PC-3 (cell line): ENCODE measurements around the gene LRSAM1. TPM values are rescaled to one million over a fixed set of nuclear protein-coding genes. Genes with fewer than 3 reads are reported as not detected.

Experiments
- ATAC-seq: fragments of 200-7000 bp; cut with Tn5 transposase; 2 replicates; pipeline ENCODE4 v1.9.1; 2020; ENCODE audit warnings: mild to moderate bottlenecking, moderate library complexity
- BruUV-seq: library from RNA; stranded (reverse); fragments of 400-500 nt; replicated peaks from 2 replicates; lab custom pipeline; 2021; lab: Mats Ljungman, UMichigan
- CTCF ChIA-PET: fragments of 300-600 bp; sonication (Branson Sonifier 250); formaldehyde crosslinking; loops from one replicate; lab custom pipeline; 2022; ENCODE audit warnings: antibody characterized with exemption; lab: Charles Lee
- POLR2A ChIA-PET: fragments of 300-600 bp; sonication (Branson Sonifier 250); formaldehyde crosslinking; loops from one replicate; lab custom pipeline; 2022; ENCODE audit warnings: antibody characterized with exemption; ENCODE audit not compliant: unreplicated experiment; lab: Charles Lee
- DNase-seq: peaks from one replicate; pipeline ENCODE4 v3.0.0-alpha.2; 2015
- H2AFZ ChIP-seq: fragments of 300-600 bp; sonication (generic); 2 replicates; pipeline ENCODE4 v1.6.0; 2016; ENCODE audit warnings: antibody characterized with exemption, low read length
- H3F3A ChIP-seq: fragments of 300-600 bp; sonication (generic); one replicate; pipeline ENCODE4 v1.6.0; 2017; ENCODE audit warnings: antibody characterized with exemption, low read length, control low read depth, mild to moderate bottlenecking; ENCODE audit not compliant: unreplicated experiment
- H3K27ac ChIP-seq: fragments of 300-600 bp; sonication (generic); 2 replicates; pipeline ENCODE4 v1.5.1; 2016; ENCODE audit warnings: mild to moderate bottlenecking, low read length
- H3K27me3 ChIP-seq: fragments of 300-600 bp; sonication (generic); 2 replicates; pipeline ENCODE4 v1.6.1; 2016; ENCODE audit warnings: low read length, mixed read lengths
- H3K36me3 ChIP-seq: fragments of 300-600 bp; sonication (generic); 2 replicates; pipeline ENCODE4 v1.6.1; 2016; ENCODE audit warnings: low read depth, mixed run types, low read length, mixed read lengths
- H3K4me1 ChIP-seq: fragments of 300-600 bp; sonication (generic); 2 replicates; pipeline ENCODE4 v1.5.1; 2016; ENCODE audit warnings: low read length; ENCODE audit not compliant: insufficient read depth
- H3K4me2 ChIP-seq: fragments of 300-600 bp; sonication (generic); 2 replicates; pipeline ENCODE4 v1.6.0; 2016; ENCODE audit warnings: low read length
- H3K4me3 ChIP-seq: fragments of 300-600 bp; sonication (generic); 2 replicates; pipeline ENCODE4 v1.5.1; 2016; ENCODE audit warnings: mild to moderate bottlenecking, low read length, mixed read lengths
- H3K79me2 ChIP-seq: fragments of 300-600 bp; sonication (generic); 2 replicates; pipeline ENCODE4 v1.6.1; 2017; ENCODE audit warnings: low read length, mixed read lengths
- H3K9ac ChIP-seq: fragments of 300-600 bp; sonication (generic); 2 replicates; pipeline ENCODE4 v1.6.0; 2016; ENCODE audit warnings: mild to moderate bottlenecking, low read length
- H3K9me2 ChIP-seq: fragments of 300-600 bp; sonication (generic); replicated peaks from 2 replicates; pipeline ENCODE4 v1.6.1; 2016; ENCODE audit warnings: mixed run types, low read length, mixed read lengths
- H3K9me3 ChIP-seq: fragments of 300-600 bp; sonication (generic); 2 replicates; pipeline ENCODE4 v1.6.1; 2016; ENCODE audit warnings: low read length, mixed read lengths
- H4K20me1 ChIP-seq: fragments of 300-600 bp; sonication (generic); 2 replicates; pipeline ENCODE4 v1.6.1; 2016; ENCODE audit warnings: low read length, mixed read lengths
- EZH2 ChIP-seq: fragments of 300-600 bp; sonication (generic); IDR thresholded peaks from one replicate; pipeline ENCODE4 v1.6.1; 2017; ENCODE audit warnings: antibody characterized with exemption, mild to moderate bottlenecking, low read length; ENCODE audit not compliant: unreplicated experiment
- EZH2phosphoT487 ChIP-seq: fragments of 300-600 bp; sonication (generic); IDR thresholded peaks from 2 replicates; pipeline ENCODE4 v1.6.1; 2018; ENCODE audit warnings: mild to moderate bottlenecking, antibody characterized with exemption, low read length, borderline replicate concordance
- intact Hi-C: fragments of 100-400 bp; cut with micrococcal nuclease; formaldehyde crosslinking; loops from 2 replicates; pipeline ENCODE4 v1.9.0; 2023
- total RNA-seq: library from RNA; depleted of rRNA; stranded (reverse); fragments of >200 nt; gene quantifications from 2 replicates; pipeline ENCODE4 v1.2.3, GENCODE V29; 2014
- TF ChIP-seq, protein P1 (sequence below): fragments of 300-600 bp; sonication (generic); conservative IDR thresholded peaks from 2 replicates; pipeline ENCODE4 v1.5.1; 2017; ENCODE audit warnings: antibody characterized with exemption, low read depth, mild to moderate bottlenecking, low read length

LRSAM1 gene
- total RNA-seq, 1 experiment from 2014 or later: 9.6 TPM

DNA sequence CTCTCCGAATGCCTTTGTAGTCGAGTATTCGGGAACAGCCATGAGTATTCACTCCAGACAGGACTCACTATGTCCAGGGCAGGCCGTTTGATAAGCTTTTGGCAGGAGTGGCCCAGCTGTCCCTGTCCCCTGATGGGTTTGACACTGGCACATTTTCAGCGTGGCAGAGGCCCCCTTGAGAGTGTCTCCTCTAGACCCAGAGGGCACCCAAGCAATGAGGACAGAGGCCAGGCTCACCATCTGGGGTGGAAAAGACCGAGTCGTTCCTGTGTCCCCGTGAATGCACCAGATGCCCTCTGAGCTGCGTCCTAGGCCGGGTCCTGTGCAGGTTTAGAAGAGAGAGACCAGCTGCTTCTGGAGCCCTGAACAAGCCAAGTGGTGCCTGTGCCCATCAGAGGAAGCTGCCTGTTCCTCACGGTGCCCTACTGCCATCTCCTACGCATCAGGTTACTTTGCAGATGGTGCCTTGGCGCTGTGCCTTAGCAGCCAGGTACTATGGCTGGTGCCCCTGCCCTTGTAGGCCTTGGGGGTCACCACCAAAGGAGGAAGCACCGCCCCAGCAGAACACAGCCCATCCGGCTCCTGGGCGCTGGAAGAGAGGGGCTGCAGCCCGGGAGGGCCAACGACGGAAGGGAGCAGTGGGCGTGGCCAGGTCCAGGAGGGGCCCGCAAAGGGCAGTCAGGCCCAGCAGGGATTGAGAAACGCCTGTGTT is 42.4 kb downstream of the LRSAM1 start:
- H3K9ac ChIP-seq: no peak overlapping the region
- no peaks in the 10 kb centered on the region for H4K20me1 ChIP-seq
- no peaks in the 10 kb centered on the region for H3F3A ChIP-seq
- no peaks in the 10 kb centered on the region; the same call in 1 of the 2 replicates for H3K36me3 ChIP-seq
- ATAC-seq: no peak
- no peaks in the 10 kb centered on the region for H3K27me3 ChIP-seq
- H3K4me3 ChIP-seq: no peak overlapping the region
- H3K4me2 ChIP-seq: no peak overlapping the region
- POLR2A ChIA-PET: no interaction called here
- CTCF ChIA-PET: no interaction called here
- H3K27ac ChIP-seq: no peak overlapping the region
- no TSS peak for BruUV-seq
- TF ChIP-seq EZH2phosphoT487: no peak
- TF ChIP-seq, protein P1, sequence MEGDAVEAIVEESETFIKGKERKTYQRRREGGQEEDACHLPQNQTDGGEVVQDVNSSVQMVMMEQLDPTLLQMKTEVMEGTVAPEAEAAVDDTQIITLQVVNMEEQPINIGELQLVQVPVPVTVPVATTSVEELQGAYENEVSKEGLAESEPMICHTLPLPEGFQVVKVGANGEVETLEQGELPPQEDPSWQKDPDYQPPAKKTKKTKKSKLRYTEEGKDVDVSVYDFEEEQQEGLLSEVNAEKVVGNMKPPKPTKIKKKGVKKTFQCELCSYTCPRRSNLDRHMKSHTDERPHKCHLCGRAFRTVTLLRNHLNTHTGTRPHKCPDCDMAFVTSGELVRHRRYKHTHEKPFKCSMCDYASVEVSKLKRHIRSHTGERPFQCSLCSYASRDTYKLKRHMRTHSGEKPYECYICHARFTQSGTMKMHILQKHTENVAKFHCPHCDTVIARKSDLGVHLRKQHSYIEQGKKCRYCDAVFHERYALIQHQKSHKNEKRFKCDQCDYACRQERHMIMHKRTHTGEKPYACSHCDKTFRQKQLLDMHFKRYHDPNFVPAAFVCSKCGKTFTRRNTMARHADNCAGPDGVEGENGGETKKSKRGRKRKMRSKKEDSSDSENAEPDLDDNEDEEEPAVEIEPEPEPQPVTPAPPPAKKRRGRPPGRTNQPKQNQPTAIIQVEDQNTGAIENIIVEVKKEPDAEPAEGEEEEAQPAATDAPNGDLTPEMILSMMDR: no peak
- no peak for TF ChIP-seq EZH2
- H3K9me3 ChIP-seq: no peaks in the 10 kb centered on the region
- H3K4me1 ChIP-seq: peaks cover 19% of the 10 kb centered on the region
- no peak for DNase-seq
- intact Hi-C loops: no loop called here
- no peaks in the 10 kb centered on the region for H3K9me2 ChIP-seq
- H2AFZ ChIP-seq: no peak overlapping the region
- no peaks in the 10 kb centered on the region for H3K79me2 ChIP-seq

DNA sequence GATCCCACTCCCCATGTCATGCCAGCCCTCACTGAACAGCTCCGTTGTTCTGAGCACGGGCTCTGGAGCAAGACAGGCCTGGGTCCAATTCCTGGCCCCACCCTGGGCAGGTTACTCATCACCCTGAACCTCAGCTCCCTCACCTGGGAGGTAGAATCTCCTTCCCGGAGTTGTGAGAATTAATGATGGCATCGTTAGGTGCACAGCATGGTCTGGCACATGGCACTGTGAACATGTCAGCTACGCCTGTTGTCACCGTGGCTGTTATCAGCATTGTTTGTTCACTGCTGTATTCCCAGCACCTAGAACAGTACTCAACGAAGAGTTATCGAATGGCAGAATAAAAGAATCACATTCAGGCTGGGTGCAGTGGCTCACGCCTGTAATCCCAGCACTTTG is 43.0 kb downstream of the LRSAM1 start:
- CTCF ChIA-PET: no interaction called here
- Histone ChIP-seq H3K27ac (no peak overlapping the region), H3K9me2 (no peaks in the 10 kb centered on the region), H3K4me1 (peaks cover 19% of the 10 kb centered on the region), H2AFZ (no peak overlapping the region), H3K4me3 (no peak overlapping the region), H3K9ac (no peak overlapping the region), H3K4me2 (no peak overlapping the region), H3K36me3 (no peaks in the 10 kb centered on the region; the same call in 1 of the 2 replicates), H3K9me3 (no peaks in the 10 kb centered on the region), H3K27me3 (no peaks in the 10 kb centered on the region), H3K79me2 (no peaks in the 10 kb centered on the region), H3F3A (no peaks in the 10 kb centered on the region), H4K20me1 (no peaks in the 10 kb centered on the region)
- BruUV-seq: no TSS peak
- intact Hi-C loops: no loop called here
- no peak for DNase-seq
- TF ChIP-seq EZH2phosphoT487 (no peak), EZH2 (no peak)
- TF ChIP-seq, protein P1: no peak
- no peak for ATAC-seq
- POLR2A ChIA-PET: no interaction called here

DNA sequence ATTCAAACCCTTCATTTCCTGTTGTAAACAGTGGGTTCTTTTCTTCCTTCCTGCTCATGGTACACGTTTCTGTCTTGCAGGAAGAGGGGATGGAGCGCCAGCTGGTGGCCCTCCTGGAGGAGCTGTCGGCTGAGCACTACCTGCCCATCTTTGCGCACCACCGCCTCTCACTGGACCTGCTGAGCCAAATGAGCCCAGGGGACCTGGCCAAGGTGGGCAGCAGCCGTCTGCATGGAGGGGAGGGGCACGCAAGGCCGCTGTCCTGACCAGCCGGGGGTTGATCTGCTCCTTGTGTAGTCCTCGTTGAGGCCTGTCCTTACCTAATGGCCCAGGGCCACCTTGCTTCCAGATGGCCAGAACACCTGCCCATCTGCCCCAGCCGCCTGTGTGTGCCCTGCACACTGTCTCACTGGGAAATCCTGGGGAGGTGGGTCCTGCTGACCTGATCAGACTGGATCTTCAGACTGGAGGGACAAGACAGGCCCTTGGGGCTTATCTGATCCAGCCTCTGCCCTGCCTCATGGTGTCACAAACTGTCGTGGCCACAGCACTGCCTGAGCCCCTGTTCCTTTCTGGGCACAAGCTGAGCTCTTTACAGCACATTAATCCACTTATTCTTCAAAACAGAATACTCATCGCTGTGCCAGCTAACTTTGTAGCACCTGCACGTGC is 44.7 kb downstream of the LRSAM1 start:
- no peaks in the 10 kb centered on the region for H3K27me3 ChIP-seq
- TF ChIP-seq EZH2phosphoT487 (no peak), EZH2 (no peak)
- TF ChIP-seq, protein P1: peak; percentile 18; the same call in 1 of the 2 replicates
- H3F3A ChIP-seq: no peaks in the 10 kb centered on the region
- H3K4me3 ChIP-seq: no peak overlapping the region
- no peaks in the 10 kb centered on the region; the same call in 1 of the 2 replicates for H3K36me3 ChIP-seq
- H4K20me1 ChIP-seq: no peaks in the 10 kb centered on the region
- BruUV-seq: no TSS peak
- DNase-seq (no peak), ATAC-seq (peak; percentile 7; the same call in 1 of the 2 replicates)
- H3K9ac ChIP-seq: no peak overlapping the region
- CTCF ChIA-PET: no interaction called here
- H3K9me3 ChIP-seq: no peaks in the 10 kb centered on the region
- POLR2A ChIA-PET: no interaction called here
- no peak overlapping the region for H2AFZ ChIP-seq
- H3K4me1 ChIP-seq: peaks cover 19% of the 10 kb centered on the region
- intact Hi-C loops: no loop called here
- H3K4me2 ChIP-seq: no peak overlapping the region
- no peaks in the 10 kb centered on the region for H3K79me2 ChIP-seq
- peak overlapping the region; percentile 49; the same call in 1 of the 2 replicates for H3K27ac ChIP-seq
- no peaks in the 10 kb centered on the region for H3K9me2 ChIP-seq
